K562 (cell line): ENCODE results near the gene PARD6B. TPM values are rescaled to one million over a fixed set of nuclear protein-coding genes. Genes with fewer than 3 reads are reported as not detected.

Experiments
- FOS ChIP-seq: IDR thresholded peaks from 3 replicates; pipeline ENCODE4 v1.6.1; 2011; ENCODE audit not compliant: insufficient read length; ENCODE audit errors: extremely low read depth
- RBM15 ChIP-seq: fragments of 200-400 bp; formaldehyde crosslinking; IDR thresholded peaks from 2 replicates; pipeline ENCODE4 v1.6.1; 2018; ENCODE audit warnings: mild to moderate bottlenecking, low read length, moderate library complexity; ENCODE audit not compliant: insufficient read depth
- SMARCC2 ChIP-seq: fragments of 450-650 bp; IDR thresholded peaks from 2 replicates; pipeline ENCODE4 v1.6.1; 2017; ENCODE audit warnings: antibody characterized with exemption, moderate library complexity, mild to moderate bottlenecking, low read depth
- TSC22D4 ChIP-seq: fragments of 450-650 bp; IDR thresholded peaks from 2 replicates; pipeline ENCODE4 v1.6.1; 2016; ENCODE audit warnings: missing genetic modification characterization, missing biosample characterization, control low read depth
- ZKSCAN8 ChIP-seq: fragments of 200-800 bp; sonication (Bioruptor generic); IDR thresholded peaks from 2 replicates; pipeline ENCODE4 v1.6.1; 2016; ENCODE audit warnings: missing genetic modification characterization, missing compliant biosample characterization
- ZNF140 ChIP-seq: fragments of 250-450 bp; sonication (Bioruptor Pico); IDR thresholded peaks from 2 replicates; pipeline ENCODE4 v1.8.0; 2021; ENCODE audit warnings: moderate library complexity, mild to moderate bottlenecking, inconsistent platforms
- ZNF445 ChIP-seq: fragments of 250-450 bp; sonication (Bioruptor Pico); IDR thresholded peaks from 2 replicates; pipeline ENCODE4 v1.4.0; 2020; ENCODE audit warnings: low read depth, mild to moderate bottlenecking, moderate library complexity
- polyA plus RNA-seq, 8 experiments: library from polyadenylated mRNA; depleted of rRNA in 4 of 8; stranded (reverse) in 5 of 8; unstranded in 3 of 8; fragments of >200 nt; fragmentation: Nextera tagmentation in 2 of 8; fragmentation: Illumina TruSeq in 1 of 8; extraction: Ambion mirVana in 2 of 8; extraction: Trizol in 1 of 8; gene quantifications; 2 replicates each; pipeline versions ENCODE4 v1.2.1 to v1.2.3, GENCODE V29; 2011 to 2014; ENCODE audit warnings: inconsistent platforms in 1 of 8, missing spikeins in 1 of 8
- total RNA-seq, 7 experiments: library from RNA; depleted of rRNA in 6 of 7; stranded (reverse); fragments of >200 nt in 6 of 7; fragmentation: Illumina TruSeq in 2 of 7; extraction: Trizol in 2 of 7; gene quantifications; 2 replicates each; pipeline versions ENCODE4 v1.2.1 to v1.2.3, GENCODE V29; 2011 to 2021; ENCODE audit warnings: low replicate concordance in 1 of 7
- TF ChIP-seq, protein P1 (sequence below): fragments of 250-450 bp; sonication (Bioruptor Pico); IDR thresholded peaks from 2 replicates; pipeline ENCODE4 v1.9.0; 2021; ENCODE audit warnings: mild to moderate bottlenecking
- TF ChIP-seq, protein P2 (sequence below): fragments of 150-350 bp; IDR thresholded peaks from 2 replicates; pipeline ENCODE4 v1.6.1; 2014; ENCODE audit warnings: low read depth, mild to moderate bottlenecking, low read length, borderline replicate concordance
- TF ChIP-seq, protein P3 (sequence below), 2 experiments: fragments of 150-350 bp in 1 of 2; IDR thresholded peaks; 2 replicates each; pipeline ENCODE4 v1.6.1; 2012 to 2016; ENCODE audit warnings: low read depth in 2 of 2, low read length in 2 of 2, mild to moderate bottlenecking in 1 of 2, moderate library complexity in 1 of 2
- TF ChIP-seq, protein P4 (sequence below): fragments of 250-450 bp; sonication (Bioruptor Pico); IDR thresholded peaks from 2 replicates; pipeline ENCODE4 v1.8.0; 2022; ENCODE audit warnings: inconsistent platforms, mild to moderate bottlenecking, moderate library complexity, borderline replicate concordance
- TF ChIP-seq, protein P5 (sequence below): fragments of 250-450 bp; sonication (Bioruptor Pico); IDR thresholded peaks from 2 replicates; pipeline ENCODE4 v1.6.1; 2021; ENCODE audit warnings: mild to moderate bottlenecking
- TF ChIP-seq, protein P6 (sequence below): fragments of 250-450 bp; sonication (Bioruptor Pico); IDR thresholded peaks from 2 replicates; pipeline ENCODE4 v1.4.0; 2020; ENCODE audit warnings: mild to moderate bottlenecking, moderate library complexity, borderline replicate concordance

The PARD6B gene
- total and polyA plus RNA-seq, 9 of the 15 experiments (the other 6 are each of a cell fraction or from before 2014, with no cell fraction given) = 1.7 to 12.3 (median 5.5) TPM

DNA sequence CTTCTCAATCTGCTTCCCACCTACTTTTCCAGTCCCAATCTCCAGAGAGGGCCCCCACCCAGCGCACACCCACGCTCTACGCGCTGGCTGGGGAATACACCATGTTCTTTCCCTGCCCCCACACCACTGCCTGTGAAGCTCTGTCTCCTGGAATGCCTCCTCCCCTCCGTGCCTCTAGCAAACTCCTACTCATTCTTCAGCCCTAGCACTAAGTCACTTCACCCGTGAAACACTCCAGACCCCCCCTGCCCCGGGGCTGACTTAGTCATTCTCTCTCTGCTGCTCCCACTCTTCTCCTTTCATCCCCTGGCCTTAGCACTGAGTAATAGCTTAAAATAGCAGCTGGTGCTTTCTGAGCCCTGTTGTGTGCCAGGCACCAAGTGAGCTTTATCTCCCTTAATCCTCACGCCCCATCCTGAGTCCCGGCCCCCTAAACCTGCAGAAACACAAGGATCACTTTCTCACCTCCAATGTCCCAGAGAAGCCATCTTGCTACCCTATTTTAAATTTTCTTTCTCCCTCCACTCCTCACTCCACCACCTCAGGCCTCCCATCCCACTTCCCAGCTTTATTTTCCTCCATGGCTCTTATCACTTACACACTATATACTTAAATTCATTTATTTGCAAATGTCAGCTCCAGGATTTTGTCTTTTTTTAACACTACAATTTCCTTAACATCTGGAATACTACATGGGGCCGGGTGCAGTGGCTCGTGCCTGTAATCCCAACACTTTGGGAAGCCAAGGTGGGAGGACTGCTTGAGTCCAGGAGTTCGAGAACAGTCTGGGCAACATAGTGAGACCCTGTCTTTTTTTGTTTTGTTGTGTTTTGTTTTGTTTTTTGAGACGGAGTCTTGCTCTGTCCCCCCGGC lies 6.3 kb upstream of the PARD6B start (continued):
- TF ChIP-seq, protein P1, sequence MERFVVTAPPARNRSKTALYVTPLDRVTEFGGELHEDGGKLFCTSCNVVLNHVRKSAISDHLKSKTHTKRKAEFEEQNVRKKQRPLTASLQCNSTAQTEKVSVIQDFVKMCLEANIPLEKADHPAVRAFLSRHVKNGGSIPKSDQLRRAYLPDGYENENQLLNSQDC = no peak
- TF ChIP-seq ZKSCAN8 (CRISPR knock-in tag) (no peak), FOS (peak; percentile 15), ZNF140 (CRISPR knock-in tag) (no peak), TSC22D4 (tag) (no peak), SMARCC2 (peak; percentile 32; the same call in 1 of the 2 replicates), ZNF445 (no peak), RBM15 (no peak)
- TF ChIP-seq, protein P2, sequence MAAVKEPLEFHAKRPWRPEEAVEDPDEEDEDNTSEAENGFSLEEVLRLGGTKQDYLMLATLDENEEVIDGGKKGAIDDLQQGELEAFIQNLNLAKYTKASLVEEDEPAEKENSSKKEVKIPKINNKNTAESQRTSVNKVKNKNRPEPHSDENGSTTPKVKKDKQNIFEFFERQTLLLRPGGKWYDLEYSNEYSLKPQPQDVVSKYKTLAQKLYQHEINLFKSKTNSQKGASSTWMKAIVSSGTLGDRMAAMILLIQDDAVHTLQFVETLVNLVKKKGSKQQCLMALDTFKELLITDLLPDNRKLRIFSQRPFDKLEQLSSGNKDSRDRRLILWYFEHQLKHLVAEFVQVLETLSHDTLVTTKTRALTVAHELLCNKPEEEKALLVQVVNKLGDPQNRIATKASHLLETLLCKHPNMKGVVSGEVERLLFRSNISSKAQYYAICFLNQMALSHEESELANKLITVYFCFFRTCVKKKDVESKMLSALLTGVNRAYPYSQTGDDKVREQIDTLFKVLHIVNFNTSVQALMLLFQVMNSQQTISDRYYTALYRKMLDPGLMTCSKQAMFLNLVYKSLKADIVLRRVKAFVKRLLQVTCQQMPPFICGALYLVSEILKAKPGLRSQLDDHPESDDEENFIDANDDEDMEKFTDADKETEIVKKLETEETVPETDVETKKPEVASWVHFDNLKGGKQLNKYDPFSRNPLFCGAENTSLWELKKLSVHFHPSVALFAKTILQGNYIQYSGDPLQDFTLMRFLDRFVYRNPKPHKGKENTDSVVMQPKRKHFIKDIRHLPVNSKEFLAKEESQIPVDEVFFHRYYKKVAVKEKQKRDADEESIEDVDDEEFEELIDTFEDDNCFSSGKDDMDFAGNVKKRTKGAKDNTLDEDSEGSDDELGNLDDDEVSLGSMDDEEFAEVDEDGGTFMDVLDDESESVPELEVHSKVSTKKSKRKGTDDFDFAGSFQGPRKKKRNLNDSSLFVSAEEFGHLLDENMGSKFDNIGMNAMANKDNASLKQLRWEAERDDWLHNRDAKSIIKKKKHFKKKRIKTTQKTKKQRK = no peak
- TF ChIP-seq, protein P3, sequence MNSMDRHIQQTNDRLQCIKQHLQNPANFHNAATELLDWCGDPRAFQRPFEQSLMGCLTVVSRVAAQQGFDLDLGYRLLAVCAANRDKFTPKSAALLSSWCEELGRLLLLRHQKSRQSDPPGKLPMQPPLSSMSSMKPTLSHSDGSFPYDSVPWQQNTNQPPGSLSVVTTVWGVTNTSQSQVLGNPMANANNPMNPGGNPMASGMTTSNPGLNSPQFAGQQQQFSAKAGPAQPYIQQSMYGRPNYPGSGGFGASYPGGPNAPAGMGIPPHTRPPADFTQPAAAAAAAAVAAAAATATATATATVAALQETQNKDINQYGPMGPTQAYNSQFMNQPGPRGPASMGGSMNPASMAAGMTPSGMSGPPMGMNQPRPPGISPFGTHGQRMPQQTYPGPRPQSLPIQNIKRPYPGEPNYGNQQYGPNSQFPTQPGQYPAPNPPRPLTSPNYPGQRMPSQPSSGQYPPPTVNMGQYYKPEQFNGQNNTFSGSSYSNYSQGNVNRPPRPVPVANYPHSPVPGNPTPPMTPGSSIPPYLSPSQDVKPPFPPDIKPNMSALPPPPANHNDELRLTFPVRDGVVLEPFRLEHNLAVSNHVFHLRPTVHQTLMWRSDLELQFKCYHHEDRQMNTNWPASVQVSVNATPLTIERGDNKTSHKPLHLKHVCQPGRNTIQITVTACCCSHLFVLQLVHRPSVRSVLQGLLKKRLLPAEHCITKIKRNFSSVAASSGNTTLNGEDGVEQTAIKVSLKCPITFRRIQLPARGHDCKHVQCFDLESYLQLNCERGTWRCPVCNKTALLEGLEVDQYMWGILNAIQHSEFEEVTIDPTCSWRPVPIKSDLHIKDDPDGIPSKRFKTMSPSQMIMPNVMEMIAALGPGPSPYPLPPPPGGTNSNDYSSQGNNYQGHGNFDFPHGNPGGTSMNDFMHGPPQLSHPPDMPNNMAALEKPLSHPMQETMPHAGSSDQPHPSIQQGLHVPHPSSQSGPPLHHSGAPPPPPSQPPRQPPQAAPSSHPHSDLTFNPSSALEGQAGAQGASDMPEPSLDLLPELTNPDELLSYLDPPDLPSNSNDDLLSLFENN (IDR thresholded peaks at IDR 0.05; ENCODE audit: low read depth in 2 of 2, low read length in 2 of 2) = 0 out of 4 replicates have a peak, but pooled peaks of 1 of the 2 experiments have one; percentile 22
- TF ChIP-seq, protein P4, sequence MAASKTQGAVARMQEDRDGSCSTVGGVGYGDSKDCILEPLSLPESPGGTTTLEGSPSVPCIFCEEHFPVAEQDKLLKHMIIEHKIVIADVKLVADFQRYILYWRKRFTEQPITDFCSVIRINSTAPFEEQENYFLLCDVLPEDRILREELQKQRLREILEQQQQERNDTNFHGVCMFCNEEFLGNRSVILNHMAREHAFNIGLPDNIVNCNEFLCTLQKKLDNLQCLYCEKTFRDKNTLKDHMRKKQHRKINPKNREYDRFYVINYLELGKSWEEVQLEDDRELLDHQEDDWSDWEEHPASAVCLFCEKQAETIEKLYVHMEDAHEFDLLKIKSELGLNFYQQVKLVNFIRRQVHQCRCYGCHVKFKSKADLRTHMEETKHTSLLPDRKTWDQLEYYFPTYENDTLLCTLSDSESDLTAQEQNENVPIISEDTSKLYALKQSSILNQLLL = no peak
- TF ChIP-seq, protein P5, sequence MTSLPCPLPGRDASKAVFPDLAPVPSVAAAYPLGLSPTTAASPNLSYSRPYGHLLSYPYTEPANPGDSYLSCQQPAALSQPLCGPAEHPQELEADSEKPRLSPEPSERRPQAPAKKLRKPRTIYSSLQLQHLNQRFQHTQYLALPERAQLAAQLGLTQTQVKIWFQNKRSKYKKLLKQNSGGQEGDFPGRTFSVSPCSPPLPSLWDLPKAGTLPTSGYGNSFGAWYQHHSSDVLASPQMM (CRISPR knock-in tag) = no peak
- TF ChIP-seq, protein P6, sequence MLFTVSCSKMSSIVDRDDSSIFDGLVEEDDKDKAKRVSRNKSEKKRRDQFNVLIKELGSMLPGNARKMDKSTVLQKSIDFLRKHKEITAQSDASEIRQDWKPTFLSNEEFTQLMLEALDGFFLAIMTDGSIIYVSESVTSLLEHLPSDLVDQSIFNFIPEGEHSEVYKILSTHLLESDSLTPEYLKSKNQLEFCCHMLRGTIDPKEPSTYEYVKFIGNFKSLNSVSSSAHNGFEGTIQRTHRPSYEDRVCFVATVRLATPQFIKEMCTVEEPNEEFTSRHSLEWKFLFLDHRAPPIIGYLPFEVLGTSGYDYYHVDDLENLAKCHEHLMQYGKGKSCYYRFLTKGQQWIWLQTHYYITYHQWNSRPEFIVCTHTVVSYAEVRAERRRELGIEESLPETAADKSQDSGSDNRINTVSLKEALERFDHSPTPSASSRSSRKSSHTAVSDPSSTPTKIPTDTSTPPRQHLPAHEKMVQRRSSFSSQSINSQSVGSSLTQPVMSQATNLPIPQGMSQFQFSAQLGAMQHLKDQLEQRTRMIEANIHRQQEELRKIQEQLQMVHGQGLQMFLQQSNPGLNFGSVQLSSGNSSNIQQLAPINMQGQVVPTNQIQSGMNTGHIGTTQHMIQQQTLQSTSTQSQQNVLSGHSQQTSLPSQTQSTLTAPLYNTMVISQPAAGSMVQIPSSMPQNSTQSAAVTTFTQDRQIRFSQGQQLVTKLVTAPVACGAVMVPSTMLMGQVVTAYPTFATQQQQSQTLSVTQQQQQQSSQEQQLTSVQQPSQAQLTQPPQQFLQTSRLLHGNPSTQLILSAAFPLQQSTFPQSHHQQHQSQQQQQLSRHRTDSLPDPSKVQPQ (CRISPR knock-in tag) = no peak
